Common myeloid progenitor, CD34-positive (primary cell): Measurements from ENCODE around the gene OTOGL.

ENCODE experiments used
- CTCF ChIA-PET: fragments of 350-600 bp; sonication (Branson Sonifier 250); formaldehyde crosslinking; loops from one replicate; lab custom pipeline; 2021; ENCODE audit warnings: antibody characterized with exemption; lab: Charles Lee
- POLR2A ChIA-PET: fragments of 350-600 bp; sonication (Branson Sonifier 250); formaldehyde crosslinking; loops from one replicate; lab custom pipeline; 2021; ENCODE audit warnings: antibody characterized with exemption; lab: Charles Lee
- DNase-seq, 3 donors: peaks; one replicate each; pipeline versions ENCODE4 v3.0.0 to v3.0.0-alpha.2; 2013
- H3K27ac ChIP-seq, 2 experiments: 1 replicate in 1 of 2; 2 replicates in 1 of 2; pipeline ENCODE4 v1.7.0; 2013; ENCODE audit warnings: inconsistent platforms in 2 of 2, low read length in 2 of 2, mild to moderate bottlenecking in 2 of 2, low read depth in 1 of 2, moderate library complexity in 1 of 2; ENCODE audit not compliant: severe bottlenecking in 2 of 2, insufficient read depth in 1 of 2, poor library complexity in 1 of 2
- H3K27me3 ChIP-seq, 5 experiments: replicated peaks in 2 of 5; 1 replicate in 3 of 5; 2 replicates in 2 of 5; pipeline versions ENCODE4 v1.6.1 to v1.7.0; 2013; ENCODE audit warnings: low read length in 4 of 5, mild to moderate bottlenecking in 2 of 5, moderate library complexity in 2 of 5, inconsistent platforms in 1 of 5; ENCODE audit not compliant: insufficient read depth in 5 of 5, control insufficient read depth in 4 of 5
- H3K36me3 ChIP-seq, 4 experiments: 1 replicate in 2 of 4; 2 replicates in 2 of 4; pipeline versions ENCODE4 v1.6.1 to v1.7.0; 2013; ENCODE audit warnings: low read length in 3 of 4, control low read depth in 1 of 4, mild to moderate bottlenecking in 1 of 4; ENCODE audit not compliant: control insufficient read depth in 4 of 4, insufficient read depth in 4 of 4
- H3K4me1 ChIP-seq, 4 experiments: 1 replicate in 3 of 4; 2 replicates in 1 of 4; pipeline versions ENCODE4 v1.6.1 to v1.7.1; 2013; ENCODE audit warnings: low read length in 3 of 4, mild to moderate bottlenecking in 3 of 4, control low read depth in 1 of 4, inconsistent platforms in 1 of 4, moderate library complexity in 1 of 4; ENCODE audit not compliant: control insufficient read depth in 4 of 4, insufficient read depth in 4 of 4; ENCODE audit errors: control extremely low read depth in 1 of 4
- H3K4me3 ChIP-seq, 7 experiments: 1 replicate in 4 of 7; 2 replicates in 3 of 7; pipeline versions ENCODE4 v1.5.1 to v1.7.0; 2013; ENCODE audit warnings: mild to moderate bottlenecking in 7 of 7, low read length in 6 of 7, moderate library complexity in 6 of 7, inconsistent platforms in 2 of 7, low read depth in 2 of 7, control low read depth in 1 of 7; ENCODE audit not compliant: insufficient read depth in 4 of 7, control insufficient read depth in 1 of 7; ENCODE audit errors: extremely low read depth in 1 of 7
- H3K9me3 ChIP-seq, 5 experiments: 1 replicate in 4 of 5; 2 replicates in 1 of 5; pipeline versions ENCODE4 v1.6.1 to v1.7.1; 2013; ENCODE audit warnings: low read length in 4 of 5, mild to moderate bottlenecking in 2 of 5, inconsistent platforms in 1 of 5, low read depth in 1 of 5, moderate library complexity in 1 of 5; ENCODE audit not compliant: control insufficient read depth in 4 of 5, insufficient read depth in 2 of 5; ENCODE audit errors: control extremely low read depth in 1 of 5
- WGBS: methylation state at CpG from one replicate; pipeline ENCODE4 v1.1.5; 2013; ENCODE audit not compliant: insufficient coverage; 5-methylcytosine and 5-hydroxymethylcytosine counted together

Gene OTOGL

GRCh38 chr12:80401191-80401590 lies 301.9 kb downstream of the OTOGL start:
- H3K36me3 ChIP-seq = no peaks in the 10 kb centered on the region
- peaks cover 0 to 7% (median 1%) of the 10 kb centered on the region in 4 experiments for H3K4me1 ChIP-seq
- H3K9me3 ChIP-seq = no peaks in the 10 kb centered on the region
- peaks cover 5 to 25% (median 9%) of the 10 kb centered on the region in 5 experiments for H3K27me3 ChIP-seq
- DNase-seq = no peak
- peak overlapping the region in 1 of 7 experiments; percentile 22 for H3K4me3 ChIP-seq
- H3K27ac ChIP-seq = no peak overlapping the region
- ChIA-PET CTCF (interaction anchor here (1.0 kb wide), 1 partner anchor 12 kb away, joined by 4 read pairs; no protein-coding TSS in a partner anchor), POLR2A (no interaction called here)
- no CpG with 5 or more reads among the region's 3 CpGs for WGBS

- ChIA-PET CTCF (no interaction called here), POLR2A (no interaction called here)
- no peak overlapping the region for H3K27ac ChIP-seq
- no peak for DNase-seq
- H3K4me3 ChIP-seq = no peak overlapping the region
- H3K4me1 ChIP-seq = peaks cover 0 to 7% (median 1%) of the 10 kb centered on the region in 4 experiments
- 83% methylated on average over 2 of the region's 2 CpGs for WGBS
- no peaks in the 10 kb centered on the region for H3K9me3 ChIP-seq
- H3K36me3 ChIP-seq = no peaks in the 10 kb centered on the region
- H3K27me3 ChIP-seq = peaks cover 7 to 24% (median 7%) of the 10 kb centered on the region in 5 experiments
These were observed 305.3 kb downstream of the OTOGL start for GRCh38 chr12:80404629-80405028.

GRCh38 chr12:80406253-80406652 lies 306.9 kb downstream of the OTOGL start:
- Histone ChIP-seq H3K27me3 (peaks cover 0 to 8% (median under 1%) of the 10 kb centered on the region in 5 experiments), H3K4me3 (no peak overlapping the region), H3K4me1 (no peaks in the 10 kb centered on the region), H3K27ac (no peak overlapping the region), H3K36me3 (no peaks in the 10 kb centered on the region), H3K9me3 (no peaks in the 10 kb centered on the region)
- ChIA-PET POLR2A (no interaction called here), CTCF (no interaction called here)
- DNase-seq = no peak

GRCh38 chr12:80411787-80412186 lies 312.4 kb downstream of the OTOGL start:
- DNase-seq = peak in 2 of 3 donors; percentile 29 to 32
- H3K4me1 ChIP-seq = peaks cover 0 to 7% (median 3%) of the 10 kb centered on the region in 4 experiments
- peaks cover 0 to 2% (median 0%) of the 10 kb centered on the region in 5 experiments for H3K27me3 ChIP-seq
- no peak overlapping the region for H3K4me3 ChIP-seq
- WGBS = 30% methylated on average over 2 of the region's 3 CpGs
- H3K9me3 ChIP-seq = no peaks in the 10 kb centered on the region
- no peaks in the 10 kb centered on the region for H3K36me3 ChIP-seq
- ChIA-PET CTCF (interaction anchor here (0.7 to 1.7 kb wide), 2 partner anchors 185 to 194 kb away, joined by 3 to 5 read pairs; no protein-coding TSS in a partner anchor), POLR2A (interaction anchor here (0.7 kb wide), 1 partner anchor 172 kb away, joined by 3 read pairs; no protein-coding TSS in a partner anchor)
- no peak overlapping the region for H3K27ac ChIP-seq

GRCh38 chr12:80412343-80412953 lies 313.1 kb downstream of the OTOGL start:
- ChIA-PET CTCF (interaction anchor here (0.7 to 1.7 kb wide), 4 partner anchors 185 to 845 kb away, joined by 3 to 5 read pairs (median 4); no protein-coding TSS in a partner anchor), POLR2A (no interaction called here)
- peaks cover 0 to 3% (median 2%) of the 10 kb centered on the region in 5 experiments for H3K27me3 ChIP-seq
- H3K9me3 ChIP-seq = no peaks in the 10 kb centered on the region
- peaks cover 0 to 7% (median 3%) of the 10 kb centered on the region in 4 experiments for H3K4me1 ChIP-seq
- 0% methylated on average over 1 of the region's 3 CpGs for WGBS
- H3K4me3 ChIP-seq = no peak overlapping the region
- H3K36me3 ChIP-seq = no peaks in the 10 kb centered on the region
- DNase-seq = peak; percentile 56 to 75 (median 68)
- H3K27ac ChIP-seq = no peak overlapping the region

- DNase-seq = peak in 1 of 3 donors; percentile 2
- Histone ChIP-seq H3K4me1 (peaks cover 0 to 7% (median 3%) of the 10 kb centered on the region in 4 experiments), H3K36me3 (no peaks in the 10 kb centered on the region), H3K27me3 (peaks cover 0 to 3% (median 2%) of the 10 kb centered on the region in 5 experiments), H3K4me3 (no peak overlapping the region), H3K27ac (no peak overlapping the region), H3K9me3 (no peaks in the 10 kb centered on the region)
- ChIA-PET CTCF (interaction anchor here (0.7 to 1.8 kb wide), 7 partner anchors 13 to 844 kb away, joined by 3 to 5 read pairs (median 4); no protein-coding TSS in a partner anchor), POLR2A (no interaction called here)
- 100% methylated on average over 2 of the region's 3 CpGs for WGBS
These were observed 314.1 kb downstream of the OTOGL start for GRCh38 chr12:80413462-80413861.

- H3K27me3 ChIP-seq = peaks cover 0 to 3% (median 2%) of the 10 kb centered on the region in 5 experiments
- no peaks in the 10 kb centered on the region for H3K36me3 ChIP-seq
- no peak overlapping the region for H3K4me3 ChIP-seq
- no peak overlapping the region for H3K27ac ChIP-seq
- no CpG with 5 or more reads among the region's 1 CpG for WGBS
- ChIA-PET POLR2A (no interaction called here), CTCF (no interaction called here)
- H3K9me3 ChIP-seq = no peaks in the 10 kb centered on the region
- peak; percentile 32 to 82 (median 68) for DNase-seq
- H3K4me1 ChIP-seq = peaks cover 0 to 7% (median 3%) of the 10 kb centered on the region in 4 experiments
These were observed 316.1 kb downstream of the OTOGL start for GRCh38 chr12:80415466-80415865.
